Measurements from ENCODE around the gene UXS1.

UXS1 gene

DNA sequence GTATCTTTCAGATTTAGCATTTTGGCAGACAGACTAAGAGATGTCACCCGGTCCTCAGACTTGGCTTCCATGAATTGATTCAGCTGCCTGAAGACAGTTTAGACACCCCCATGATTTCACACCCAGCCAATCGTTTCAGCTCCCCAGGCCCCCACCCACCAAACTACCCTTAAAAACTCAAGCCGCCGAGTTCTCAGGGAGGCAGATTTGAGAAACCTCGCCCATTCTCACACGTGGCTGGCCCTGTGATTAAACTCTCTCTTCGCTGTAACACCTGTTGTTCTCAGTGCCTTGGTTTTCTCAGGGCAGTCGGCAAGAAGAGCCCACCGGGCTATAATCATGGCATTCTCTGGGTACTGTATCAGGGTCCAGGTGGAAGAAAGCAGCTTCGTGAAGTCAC, 35.2 kb downstream of the UXS1 start:
- TF ChIP-seq, protein P1, sequence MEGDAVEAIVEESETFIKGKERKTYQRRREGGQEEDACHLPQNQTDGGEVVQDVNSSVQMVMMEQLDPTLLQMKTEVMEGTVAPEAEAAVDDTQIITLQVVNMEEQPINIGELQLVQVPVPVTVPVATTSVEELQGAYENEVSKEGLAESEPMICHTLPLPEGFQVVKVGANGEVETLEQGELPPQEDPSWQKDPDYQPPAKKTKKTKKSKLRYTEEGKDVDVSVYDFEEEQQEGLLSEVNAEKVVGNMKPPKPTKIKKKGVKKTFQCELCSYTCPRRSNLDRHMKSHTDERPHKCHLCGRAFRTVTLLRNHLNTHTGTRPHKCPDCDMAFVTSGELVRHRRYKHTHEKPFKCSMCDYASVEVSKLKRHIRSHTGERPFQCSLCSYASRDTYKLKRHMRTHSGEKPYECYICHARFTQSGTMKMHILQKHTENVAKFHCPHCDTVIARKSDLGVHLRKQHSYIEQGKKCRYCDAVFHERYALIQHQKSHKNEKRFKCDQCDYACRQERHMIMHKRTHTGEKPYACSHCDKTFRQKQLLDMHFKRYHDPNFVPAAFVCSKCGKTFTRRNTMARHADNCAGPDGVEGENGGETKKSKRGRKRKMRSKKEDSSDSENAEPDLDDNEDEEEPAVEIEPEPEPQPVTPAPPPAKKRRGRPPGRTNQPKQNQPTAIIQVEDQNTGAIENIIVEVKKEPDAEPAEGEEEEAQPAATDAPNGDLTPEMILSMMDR (IDR thresholded peaks at IDR 0.05), result no peak
- no peak overlapping the region for H3K27ac ChIP-seq
- DNase-seq, result no peak
- intact Hi-C loops (cut with DNase I; ENCODE audit: low total_unique reads), result no loop called here
- H3K36me3 ChIP-seq, result peaks cover 25 to 27% (median 27%) of the 10 kb centered on the region in 3 donors
- H3K4me3 ChIP-seq, result no peak overlapping the region
- H3K4me1 ChIP-seq, result no peaks in the 10 kb centered on the region
- peaks cover 0 to 8% (median 6%) of the 10 kb centered on the region in 3 donors for H3K9me3 ChIP-seq
- H3K27me3 ChIP-seq, result no peaks in the 10 kb centered on the region

- intact Hi-C loops (cut with DNase I; ENCODE audit: low total_unique reads), result no loop called here
- Histone ChIP-seq H3K4me1 (no peaks in the 10 kb centered on the region), H3K9me3 (peaks cover 0 to 16% (median 13%) of the 10 kb centered on the region in 3 donors), H3K4me3 (no peak overlapping the region), H3K36me3 (peaks cover 27 to 35% (median 27%) of the 10 kb centered on the region in 3 donors), H3K27ac (no peak overlapping the region), H3K27me3 (no peaks in the 10 kb centered on the region)
- DNase-seq, result no peak
- TF ChIP-seq, protein P1 (IDR thresholded peaks at IDR 0.05), result no peak
These were observed 36.0 kb downstream of the UXS1 start for GRCh38 chr2:106158131-106158530.

DNA sequence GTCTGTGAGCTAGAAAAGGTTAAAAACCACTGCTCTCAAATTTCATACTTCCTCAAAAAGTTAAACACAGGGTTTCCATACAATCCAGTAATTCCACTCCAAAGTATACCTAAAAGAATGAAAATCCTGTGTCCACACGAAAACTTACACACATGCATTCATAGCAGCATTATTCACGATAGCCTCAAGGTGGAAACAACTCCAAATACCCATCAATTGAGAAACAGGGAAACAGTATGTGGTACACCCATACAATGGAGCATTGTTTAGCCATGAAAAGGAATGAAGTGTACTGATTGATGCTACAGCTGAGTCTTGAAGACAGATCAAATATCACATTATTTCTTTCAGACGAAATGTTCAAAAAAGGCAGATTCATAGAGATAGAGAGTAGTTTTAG, 36.7 kb downstream of the UXS1 start:
- Histone ChIP-seq H3K4me1 (no peaks in the 10 kb centered on the region), H3K27me3 (no peaks in the 10 kb centered on the region), H3K4me3 (no peak overlapping the region), H3K36me3 (peaks cover 27 to 36% (median 29%) of the 10 kb centered on the region in 3 donors), H3K27ac (no peak overlapping the region), H3K9me3 (peaks cover 0 to 18% (median 13%) of the 10 kb centered on the region in 3 donors)
- TF ChIP-seq, protein P1 (IDR thresholded peaks at IDR 0.05), result no peak
- intact Hi-C loops (cut with DNase I; ENCODE audit: low total_unique reads), result no loop called here
- no peak for DNase-seq

- TF ChIP-seq, protein P1 (IDR thresholded peaks at IDR 0.05), result no peak
- H3K27ac ChIP-seq, result no peak overlapping the region
- peaks cover 27 to 36% (median 29%) of the 10 kb centered on the region in 3 donors for H3K36me3 ChIP-seq
- no peak for DNase-seq
- no peaks in the 10 kb centered on the region for H3K27me3 ChIP-seq
- peaks cover 0 to 18% (median 13%) of the 10 kb centered on the region in 3 donors for H3K9me3 ChIP-seq
- intact Hi-C loops (cut with DNase I; ENCODE audit: low total_unique reads), result no loop called here
- H3K4me3 ChIP-seq, result no peak overlapping the region
- H3K4me1 ChIP-seq, result no peaks in the 10 kb centered on the region
These were observed 37.5 kb downstream of the UXS1 start for GRCh38 chr2:106156305-106157296.

DNA sequence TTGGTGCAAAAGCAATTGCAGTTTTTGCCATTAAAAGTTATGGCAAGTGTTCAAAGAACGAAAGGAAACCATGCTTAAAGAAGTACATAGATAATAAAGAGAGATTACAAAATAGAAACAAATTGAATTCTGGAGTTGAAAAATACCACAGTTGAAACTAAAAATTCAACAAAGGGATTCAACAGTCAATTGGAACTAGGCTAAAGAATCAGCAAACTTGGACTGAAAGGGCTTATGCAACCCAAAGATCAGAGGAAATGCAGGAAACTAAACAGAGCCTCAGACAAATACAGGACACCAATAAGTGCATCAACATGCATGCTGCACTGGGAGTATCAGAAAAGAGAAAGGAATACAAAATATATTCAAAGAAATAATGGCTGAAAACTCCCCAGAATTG, 40.3 kb downstream of the UXS1 start:
- H3K4me3 ChIP-seq, result no peak overlapping the region
- H3K36me3 ChIP-seq, result peaks cover 13 to 38% (median 20%) of the 10 kb centered on the region in 3 donors
- no peaks in the 10 kb centered on the region for H3K27me3 ChIP-seq
- DNase-seq, result no peak
- intact Hi-C loops (cut with DNase I; ENCODE audit: low total_unique reads), result no loop called here
- no peak overlapping the region for H3K27ac ChIP-seq
- no peaks in the 10 kb centered on the region for H3K4me1 ChIP-seq
- peaks cover 0 to 18% (median 13%) of the 10 kb centered on the region in 3 donors for H3K9me3 ChIP-seq
- TF ChIP-seq, protein P1 (IDR thresholded peaks at IDR 0.05), result no peak
